Sigmoid colon (tissue), 7 donors: ENCODE data around the gene PRAMEF17. TPM values are rescaled to one million over a fixed set of nuclear protein-coding genes. Genes with fewer than 3 reads are reported as not detected.
A peak's percentile ranks its signal among the peaks of the same experiment; 100 is the strongest.
"Not testable (repeated sequence)": the region's sequence is repeated elsewhere in the genome, so short reads cannot be mapped to it uniquely, and the experiment has no call there.

Experiments
- DNase-seq: peaks from one replicate; pipeline ENCODE4 v3.0.0-alpha.2; 2019
- H3K27ac ChIP-seq, 4 donors: fragments of 200-600 bp; sonication (generic); one replicate each; pipeline ENCODE4 v1.5.1; 2016 to 2019; ENCODE audit warnings: mild to moderate bottlenecking in 1 of 4
- H3K27me3 ChIP-seq, 3 donors: fragments of 200-600 bp; sonication (generic); one replicate each; pipeline ENCODE4 v1.5.1; 2019; ENCODE audit warnings: mild to moderate bottlenecking in 1 of 3
- H3K36me3 ChIP-seq, 4 donors: fragments of 200-600 bp; sonication (generic); one replicate each; pipeline ENCODE4 v1.5.1; 2016 to 2019
- H3K4me1 ChIP-seq, 4 donors: fragments of 200-600 bp; sonication (generic); one replicate each; pipeline ENCODE4 v1.5.1; 2017 to 2019
- H3K4me3 ChIP-seq, 4 donors: fragments of 200-600 bp; sonication (generic); one replicate each; pipeline ENCODE4 v1.5.1; 2017 to 2019; ENCODE audit warnings: mild to moderate bottlenecking in 2 of 4, moderate library complexity in 1 of 4
- H3K9me3 ChIP-seq, 4 donors: fragments of 200-600 bp in 3 of 4; sonication (generic) in 3 of 4; one replicate each; pipeline versions ENCODE4 v1.5.1 to v1.6.1; 2013 to 2019
- CTCF ChIP-seq, 4 experiments: fragments of 450-650 bp in 3 of 4; fragments of 200-600 bp in 1 of 4; IDR thresholded peaks; one replicate each; pipeline ENCODE4 v1.5.1; 2016 to 2019; ENCODE audit warnings: antibody characterized with exemption in 4 of 4, mild to moderate bottlenecking in 3 of 4, moderate library complexity in 2 of 4
- WGBS, 2 donors: extraction: QIAGEN DNeasy Blood & Tissue Kit; methylation state at CpG; one replicate each; pipeline ENCODE4 v1.1.7; 2013; 5-methylcytosine and 5-hydroxymethylcytosine counted together
- intact Hi-C: fragments of 100-400 bp; cut with DNase I; formaldehyde crosslinking; loops from one replicate; pipeline ENCODE4 v1.15.1; 2023
- polyA plus RNA-seq, 3 donors: library from polyadenylated mRNA; stranded (reverse); fragments of 200-250 nt; gene quantifications; one replicate each; pipeline ENCODE4 v1.2.3, GENCODE V29; 2013
- total RNA-seq, 4 donors: library from RNA; depleted of rRNA; stranded (reverse); fragments of >200 nt; gene quantifications; one replicate each; pipeline ENCODE4 v1.1.0, GENCODE V29; 2016
- donor health status: healthy with polysubstance abuse.
- donor health status: Bipolar disorder and iron deficiency.
- donor health status: healthy.

Gene PRAMEF17, protein sequence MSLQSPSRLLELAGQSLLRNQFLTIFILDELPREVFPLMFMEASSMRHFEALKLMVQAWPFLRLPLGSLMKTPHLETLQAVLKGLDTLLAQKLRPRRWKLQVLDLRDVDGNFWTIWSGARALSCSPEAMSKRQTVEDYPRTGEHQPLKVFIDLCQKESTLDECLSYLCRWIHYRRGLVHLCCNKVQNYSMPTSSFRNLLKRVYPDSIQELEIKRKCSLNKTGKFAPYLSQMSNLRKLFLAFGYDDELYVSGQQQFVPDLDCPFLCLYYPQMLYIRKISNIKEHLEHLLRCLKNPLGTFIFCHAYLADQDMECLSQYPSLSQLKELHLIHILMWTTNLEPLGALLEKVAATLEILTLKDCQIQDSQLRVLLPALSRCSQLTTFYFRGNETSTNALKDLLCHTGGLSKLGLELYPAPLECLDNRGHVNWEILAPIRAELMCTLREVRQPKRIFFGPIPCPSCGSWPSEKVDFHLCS
- total RNA-seq = not detected
- not detected for polyA plus RNA-seq

DNA sequence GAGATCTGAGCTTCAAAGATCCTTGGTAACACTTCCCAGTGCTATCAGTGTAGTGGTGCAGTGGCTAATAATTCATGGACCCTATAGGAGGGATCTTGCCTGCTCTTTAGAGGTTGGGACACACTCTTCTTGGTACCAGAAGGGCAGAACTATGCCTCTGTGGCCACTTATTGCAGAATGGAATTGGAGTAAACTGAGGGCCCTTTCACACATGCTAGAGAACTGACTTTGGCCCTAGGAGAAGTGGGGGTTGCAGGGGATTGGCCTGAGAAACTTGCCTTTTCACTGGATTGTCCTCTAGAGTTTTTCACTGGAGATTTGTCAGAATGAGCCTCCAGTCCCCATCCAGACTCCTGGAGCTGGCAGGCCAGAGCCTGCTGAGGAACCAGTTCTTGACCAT lies at the start of gene PRAMEF17:
Gene PRAMEF17 (plus strand): TSS at position 301 of the 400 bp plus-strand sequence. CDS start 26 bp downstream, at position 327.
- H3K4me3 ChIP-seq, H3K4me1 ChIP-seq, H3K36me3 ChIP-seq, H3K27ac ChIP-seq, intact Hi-C loops, DNase-seq, H3K9me3 ChIP-seq, H3K27me3 ChIP-seq: not testable (repeated sequence)

- intact Hi-C loops, H3K27ac ChIP-seq, H3K36me3 ChIP-seq, H3K4me3 ChIP-seq, H3K27me3 ChIP-seq, H3K9me3 ChIP-seq, DNase-seq, H3K4me1 ChIP-seq: not testable (repeated sequence)
- WGBS, 2 donors = 86 to 89% methylated on average over 8 of the region's 8 CpGs
Observed at GRCh38 chr1:13342496-13342895, 46.9 kb upstream of the PRAMEF17 start.

DNA sequence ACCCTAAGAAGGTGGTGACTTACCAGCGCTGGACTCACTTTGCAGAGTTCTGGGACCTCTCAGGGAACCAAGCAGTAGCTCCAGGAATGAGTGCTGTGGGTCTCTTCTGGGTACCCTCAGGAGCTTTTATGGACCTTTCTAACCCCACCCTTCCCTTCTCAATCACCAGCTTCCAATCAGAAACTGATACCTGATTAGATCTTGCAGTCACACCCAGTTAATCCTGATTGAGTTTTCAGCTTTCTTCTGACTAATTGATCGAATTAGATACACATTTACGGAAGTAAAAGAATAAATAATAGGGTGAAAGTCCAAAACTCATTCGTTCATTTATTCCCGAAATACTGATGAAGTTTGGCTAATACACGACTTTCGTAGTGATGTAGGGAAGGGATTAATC lies 42.4 kb upstream of the PRAMEF17 start, which contains the start of gene PRAMEF14:
Gene PRAMEF14 (minus strand): TSS at position 101 of the 400 bp plus-strand sequence. CDS start 1,820 bp downstream, outside the sequence.
- intact Hi-C loops, DNase-seq, H3K4me1 ChIP-seq, H3K27ac ChIP-seq, H3K4me3 ChIP-seq, H3K27me3 ChIP-seq, H3K36me3 ChIP-seq, H3K9me3 ChIP-seq: not testable (repeated sequence)
- WGBS, 2 donors = 63 to 73% methylated on average over 7 of the region's 7 CpGs

DNA sequence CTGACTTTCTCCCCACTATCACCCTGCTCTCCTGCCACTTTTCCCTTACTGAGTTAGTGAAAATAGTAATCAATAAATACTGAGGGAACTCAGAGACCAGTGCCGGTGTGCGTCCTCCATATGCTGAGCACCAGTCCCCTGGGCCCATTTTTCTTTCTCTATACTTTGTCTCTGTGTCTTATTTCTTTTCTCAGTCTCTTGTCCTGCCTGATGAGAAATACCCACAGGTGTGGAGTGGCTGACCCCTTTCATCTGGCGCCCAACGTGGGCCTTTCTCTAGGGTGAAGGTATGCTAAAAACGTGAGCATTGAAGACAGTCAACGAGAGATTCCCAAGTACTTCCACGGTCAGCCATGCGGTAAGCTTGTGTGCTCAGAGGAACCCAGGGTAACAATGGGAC lies 36.0 kb upstream of the PRAMEF17 start:
- H3K27me3 ChIP-seq, H3K4me1 ChIP-seq, intact Hi-C loops, H3K36me3 ChIP-seq, H3K4me3 ChIP-seq, DNase-seq, H3K9me3 ChIP-seq, H3K27ac ChIP-seq: not testable (repeated sequence)
- WGBS, 2 donors = 92 to 95% methylated on average over 7 to 8 of the region's 8 CpGs

- H3K9me3 ChIP-seq, DNase-seq, H3K27me3 ChIP-seq, H3K4me1 ChIP-seq, H3K36me3 ChIP-seq, H3K27ac ChIP-seq, H3K4me3 ChIP-seq, intact Hi-C loops: not testable (repeated sequence)
- WGBS, 2 donors = 12 to 16% methylated on average over 2 of the region's 9 CpGs
Observed at GRCh38 chr1:13354475-13354874, 35.0 kb upstream of the PRAMEF17 start.

DNA sequence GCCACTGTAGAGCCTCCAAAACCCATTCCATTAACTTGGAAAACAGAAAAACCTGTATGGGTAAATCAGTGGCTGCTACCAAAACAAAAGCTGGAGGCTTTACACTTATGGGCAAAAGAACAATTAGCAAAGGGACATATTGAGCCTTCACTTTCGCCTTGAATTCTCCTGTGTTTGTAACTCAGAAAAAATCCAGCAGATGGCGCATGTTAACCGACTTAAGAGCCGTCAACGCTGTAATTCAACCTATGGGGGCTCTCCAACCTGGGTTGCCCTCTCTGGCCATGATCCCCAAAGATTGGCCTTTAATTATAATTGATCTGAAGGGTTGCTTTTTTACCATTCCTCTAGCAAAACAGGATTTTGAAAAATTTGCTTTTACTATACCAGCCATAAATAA lies 32.7 kb upstream of the PRAMEF17 start:
- H3K4me3 ChIP-seq = not testable (repeated sequence)
- TF ChIP-seq CTCF (IDR thresholded peaks at IDR 0.05) = peak in 3 of 4 experiments; percentile 39 to 57 (median 49)

GRCh38 chr1:13362364-13362763 lies 27.1 kb upstream of the PRAMEF17 start:
- 75 to 80% methylated on average over 1 of the region's 7 CpGs for WGBS, 2 donors
- H3K36me3 ChIP-seq, H3K27me3 ChIP-seq, H3K4me1 ChIP-seq, H3K4me3 ChIP-seq, H3K9me3 ChIP-seq, H3K27ac ChIP-seq, intact Hi-C loops, DNase-seq: not testable (repeated sequence)

More for the DNA sequence above, 32.7 kb upstream of the PRAMEF17 start:
- 2 to 3% methylated on average over 5 of the region's 5 CpGs for WGBS, 2 donors
- intact Hi-C loops, H3K4me1 ChIP-seq, DNase-seq, H3K27me3 ChIP-seq, H3K36me3 ChIP-seq, H3K27ac ChIP-seq, H3K9me3 ChIP-seq: not testable (repeated sequence)

GRCh38 chr1:13364928-13365327 lies 24.5 kb upstream of the PRAMEF17 start:
- not testable (repeated sequence) for H3K27ac ChIP-seq

DNA sequence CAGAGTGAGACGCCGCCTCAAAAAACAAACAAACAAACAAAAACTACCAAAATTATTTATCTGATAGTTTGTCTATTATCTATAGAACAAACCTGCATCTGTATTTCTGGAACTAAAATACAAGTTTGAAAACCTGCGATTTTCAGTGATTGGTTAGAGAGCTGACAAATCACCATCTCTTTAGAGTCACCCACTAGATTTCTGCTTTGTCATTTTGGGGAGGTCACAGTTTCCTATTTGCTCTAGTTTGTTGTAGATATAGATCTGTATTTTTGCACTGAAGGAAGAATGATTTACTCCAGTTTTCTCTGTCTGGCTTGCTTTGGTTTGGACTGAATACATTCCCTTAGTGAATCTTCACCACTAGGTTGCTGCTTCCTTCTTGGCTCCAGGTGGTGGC lies 22.9 kb upstream of the PRAMEF17 start:
- DNase-seq, H3K4me1 ChIP-seq, H3K4me3 ChIP-seq, H3K27me3 ChIP-seq, H3K27ac ChIP-seq, H3K9me3 ChIP-seq, intact Hi-C loops, H3K36me3 ChIP-seq: not testable (repeated sequence)
- 84 to 89% methylated on average over 3 of the region's 3 CpGs for WGBS, 2 donors

More at GRCh38 chr1:13364928-13365327, 24.5 kb upstream of the PRAMEF17 start:
- DNase-seq, H3K4me3 ChIP-seq, H3K27me3 ChIP-seq, H3K9me3 ChIP-seq, H3K36me3 ChIP-seq, H3K4me1 ChIP-seq, intact Hi-C loops: not testable (repeated sequence)
- WGBS, 2 donors = 77 to 83% methylated on average over 2 to 3 of the region's 4 CpGs

DNA sequence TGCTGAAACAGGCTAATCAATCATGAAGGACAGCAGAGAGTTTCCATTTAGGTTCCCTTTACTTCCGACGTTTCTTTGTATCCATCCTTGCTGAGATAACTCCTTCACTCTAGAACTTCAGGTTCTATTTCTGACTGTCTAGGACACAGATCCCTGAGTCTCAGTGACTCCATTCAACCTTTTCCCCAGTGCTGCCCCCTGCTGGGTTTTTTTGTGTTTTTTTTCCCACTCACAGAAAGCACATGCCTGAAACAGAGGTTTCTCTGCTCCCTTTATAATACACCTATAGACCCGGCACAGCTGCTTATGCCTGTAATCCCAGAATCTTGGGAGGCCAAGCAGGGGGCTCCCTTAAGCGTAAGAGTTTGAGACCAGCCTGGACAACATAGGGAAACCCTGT lies 20.9 kb upstream of the PRAMEF17 start:
- H3K4me1 ChIP-seq, H3K27me3 ChIP-seq, H3K4me3 ChIP-seq, H3K27ac ChIP-seq, DNase-seq, H3K36me3 ChIP-seq, intact Hi-C loops, H3K9me3 ChIP-seq: not testable (repeated sequence)
- WGBS, 2 donors = 55 to 83% methylated on average over 3 to 4 of the region's 4 CpGs

- DNase-seq, H3K4me3 ChIP-seq, intact Hi-C loops, H3K36me3 ChIP-seq, H3K4me1 ChIP-seq, H3K27ac ChIP-seq, H3K27me3 ChIP-seq, H3K9me3 ChIP-seq: not testable (repeated sequence)
- 85 to 88% methylated on average over 3 of the region's 3 CpGs for WGBS, 2 donors
Observed at GRCh38 chr1:13378983-13379382, 10.4 kb upstream of the PRAMEF17 start.

DNA sequence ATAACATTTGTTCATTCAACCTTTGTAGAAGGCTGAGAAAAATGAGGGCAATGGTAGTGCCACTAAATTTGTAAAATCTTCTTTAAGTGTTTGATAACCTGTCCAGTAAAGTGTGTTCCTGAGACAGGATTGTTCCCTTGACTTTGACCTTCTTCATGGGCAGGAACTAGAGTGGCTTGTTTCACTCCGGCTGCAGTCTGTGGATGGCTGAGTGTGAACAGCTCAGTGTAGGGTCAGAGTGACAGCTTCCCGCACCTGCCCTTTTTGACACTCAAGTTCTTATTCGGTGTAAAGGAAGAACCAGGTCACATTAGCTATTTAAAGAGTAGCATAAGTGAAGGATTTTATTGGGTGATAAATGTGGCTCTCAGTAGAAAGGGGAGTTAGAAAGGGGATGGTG lies 9.1 kb upstream of the PRAMEF17 start:
- DNase-seq, H3K27me3 ChIP-seq, H3K9me3 ChIP-seq, H3K4me1 ChIP-seq, intact Hi-C loops, H3K36me3 ChIP-seq, H3K27ac ChIP-seq, H3K4me3 ChIP-seq: not testable (repeated sequence)
- WGBS, 2 donors = 57 to 82% methylated on average over 3 of the region's 3 CpGs
